PC-9 (cell line): Measurements from ENCODE around the gene PRR14.

ENCODE experiments used
- CTCF ChIP-seq: fragments of 200-600 bp; sonication (generic); conservative IDR thresholded peaks from 2 replicates; pipeline ENCODE4 v1.6.1; 2017; ENCODE audit warnings: mixed run types, antibody characterized with exemption, mild to moderate bottlenecking, moderate library complexity
- EZH2 ChIP-seq: fragments of 200-600 bp; sonication (generic); IDR thresholded peaks from 2 replicates; pipeline ENCODE4 v1.8.0; 2017; ENCODE audit warnings: antibody characterized with exemption, low read depth

GRCh38 chr16:30621765-30622164 lies 29.0 kb upstream of the PRR14 start:
- TF ChIP-seq CTCF: no peak
- TF ChIP-seq EZH2: no peak
